ENCODE measurements around the gene L3MBTL3.

DNA sequence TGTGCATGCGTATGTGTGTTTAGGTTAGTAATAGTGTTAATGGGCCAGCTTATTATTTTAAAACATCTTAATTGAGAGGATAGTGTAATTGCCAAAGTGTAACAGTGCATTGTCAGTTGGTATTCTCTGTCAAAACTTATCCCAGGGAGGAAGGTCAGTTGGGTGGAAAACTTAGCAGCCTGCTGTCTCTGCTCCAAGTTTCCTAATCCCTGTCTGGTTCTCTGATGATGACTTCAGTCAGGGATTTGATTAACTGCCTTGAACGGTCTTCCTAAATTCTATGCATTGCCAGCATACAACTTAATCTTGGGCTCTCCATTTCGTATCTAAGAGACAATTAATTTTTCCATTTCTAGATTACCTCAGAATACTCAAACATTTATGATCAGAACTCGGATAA is 51.1 kb downstream of the L3MBTL3 start:
- TF ChIP-seq, protein P1, sequence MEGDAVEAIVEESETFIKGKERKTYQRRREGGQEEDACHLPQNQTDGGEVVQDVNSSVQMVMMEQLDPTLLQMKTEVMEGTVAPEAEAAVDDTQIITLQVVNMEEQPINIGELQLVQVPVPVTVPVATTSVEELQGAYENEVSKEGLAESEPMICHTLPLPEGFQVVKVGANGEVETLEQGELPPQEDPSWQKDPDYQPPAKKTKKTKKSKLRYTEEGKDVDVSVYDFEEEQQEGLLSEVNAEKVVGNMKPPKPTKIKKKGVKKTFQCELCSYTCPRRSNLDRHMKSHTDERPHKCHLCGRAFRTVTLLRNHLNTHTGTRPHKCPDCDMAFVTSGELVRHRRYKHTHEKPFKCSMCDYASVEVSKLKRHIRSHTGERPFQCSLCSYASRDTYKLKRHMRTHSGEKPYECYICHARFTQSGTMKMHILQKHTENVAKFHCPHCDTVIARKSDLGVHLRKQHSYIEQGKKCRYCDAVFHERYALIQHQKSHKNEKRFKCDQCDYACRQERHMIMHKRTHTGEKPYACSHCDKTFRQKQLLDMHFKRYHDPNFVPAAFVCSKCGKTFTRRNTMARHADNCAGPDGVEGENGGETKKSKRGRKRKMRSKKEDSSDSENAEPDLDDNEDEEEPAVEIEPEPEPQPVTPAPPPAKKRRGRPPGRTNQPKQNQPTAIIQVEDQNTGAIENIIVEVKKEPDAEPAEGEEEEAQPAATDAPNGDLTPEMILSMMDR (IDR thresholded peaks at IDR 0.05): no peak
- no peak for TF ChIP-seq POLR2A (IDR thresholded peaks at IDR 0.05)
- TF ChIP-seq POLR2AphosphoS5 (IDR thresholded peaks at IDR 0.05): no peak
